ELF-1 (cell line): ENCODE results near the gene C19orf25.

Experiments
- DNase-seq: peaks from one replicate; pipeline ENCODE4 v3.0.0-alpha.2; 2016; ENCODE audit warnings: low read depth, low spot score

C19orf25 gene

GRCh38 chr19:1481893-1482360 is 2.9 kb upstream of the C19orf25 start:
- no peak for DNase-seq

- no peak for DNase-seq
These were observed 2.3 kb upstream of the C19orf25 start for GRCh38 chr19:1481224-1481892.

DNA sequence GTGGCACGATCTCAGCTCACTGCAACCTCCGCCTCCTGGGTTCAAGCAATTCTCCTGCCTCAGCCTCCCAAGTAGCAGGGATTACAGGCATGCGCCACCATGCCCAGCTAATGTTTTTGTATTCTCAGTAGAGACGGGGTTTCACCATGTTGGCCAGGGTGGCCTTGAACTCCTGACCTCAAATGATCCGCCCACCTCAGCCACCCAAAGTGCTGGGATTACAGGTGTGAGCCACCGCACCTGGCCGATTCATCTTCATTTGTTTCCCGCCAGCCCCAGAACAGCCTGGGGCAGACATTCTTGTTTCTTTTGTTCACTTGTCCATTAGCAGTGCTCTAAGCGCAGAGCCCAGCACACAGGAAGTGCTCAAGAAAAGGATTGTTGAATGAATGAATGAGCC is 2.0 kb downstream of the C19orf25 start:
- DNase-seq, result peak; percentile 81

- no peak for DNase-seq
These were observed 3.1 kb downstream of the C19orf25 start for GRCh38 chr19:1475751-1476437.

DNA sequence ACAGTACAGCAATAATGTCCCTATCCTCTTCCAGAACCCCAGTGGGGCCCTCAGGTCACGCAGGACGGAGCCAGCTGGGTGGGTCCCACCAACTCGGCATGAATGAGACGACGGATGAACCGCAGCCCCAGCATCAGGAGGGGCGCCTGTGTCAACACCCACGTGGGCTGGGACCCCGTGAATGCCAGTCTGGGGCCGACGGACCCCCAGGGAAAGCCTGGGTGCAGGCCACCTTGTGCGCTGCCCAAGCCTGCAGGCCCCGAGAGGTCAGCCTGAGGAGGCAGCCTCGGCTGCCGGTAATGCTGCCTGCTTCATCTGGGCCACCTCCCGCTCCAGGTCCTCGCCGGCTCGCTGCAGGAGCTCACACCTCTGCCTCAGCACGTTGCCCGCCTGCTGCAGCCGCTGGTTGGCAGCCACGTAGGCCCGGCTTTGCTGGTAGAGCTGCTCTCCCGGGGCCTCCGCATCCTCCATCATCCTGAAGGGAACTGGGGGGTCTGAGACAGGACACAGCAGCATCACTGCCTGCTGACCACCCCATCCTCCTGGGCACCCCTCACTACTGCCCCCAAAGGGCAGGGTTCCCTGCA is 4.2 kb downstream of the C19orf25 start:
- DNase-seq, result no peak

GRCh38 chr19:1474011-1474764 is 4.8 kb downstream of the C19orf25 start:
- no peak for DNase-seq

GRCh38 chr19:1473085-1473851 is 5.7 kb downstream of the C19orf25 start:
- no peak for DNase-seq

GRCh38 chr19:1472231-1473084 is 6.6 kb downstream of the C19orf25 start:
- DNase-seq, result no peak

GRCh38 chr19:1471515-1472160 is 7.4 kb downstream of the C19orf25 start:
- no peak for DNase-seq

DNA sequence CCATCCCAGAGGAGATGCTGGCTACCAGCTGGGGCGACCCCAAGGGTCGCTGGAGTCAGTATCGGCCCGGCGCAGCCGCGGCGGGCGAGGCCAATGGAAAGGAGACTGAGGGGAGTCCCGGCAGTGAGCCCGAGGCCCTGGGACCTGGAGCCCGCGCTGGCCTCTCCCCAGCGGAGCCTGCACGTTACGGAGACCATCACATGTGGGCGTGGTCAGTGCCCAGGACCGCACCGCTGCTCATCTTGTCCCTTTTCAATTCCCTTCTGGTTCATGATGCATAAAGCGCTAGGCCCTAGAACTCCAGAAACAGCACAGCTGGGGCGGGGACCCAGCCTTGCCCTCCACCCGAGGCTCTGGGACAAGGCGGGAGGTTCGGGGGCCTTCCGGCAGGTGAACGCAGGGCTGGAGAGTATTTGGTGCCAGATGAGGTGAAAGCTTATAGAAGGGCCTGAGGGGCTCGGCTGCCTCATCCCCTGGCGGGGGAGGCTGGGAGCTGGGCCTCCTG is 8.0 kb downstream of the C19orf25 start:
- peak; percentile 71 for DNase-seq

GRCh38 chr19:1470305-1471009 is 8.6 kb downstream of the C19orf25 start:
- DNase-seq, result peak; percentile 72

GRCh38 chr19:1470055-1470304 is 9.0 kb downstream of the C19orf25 start:
- no peak for DNase-seq

DNA sequence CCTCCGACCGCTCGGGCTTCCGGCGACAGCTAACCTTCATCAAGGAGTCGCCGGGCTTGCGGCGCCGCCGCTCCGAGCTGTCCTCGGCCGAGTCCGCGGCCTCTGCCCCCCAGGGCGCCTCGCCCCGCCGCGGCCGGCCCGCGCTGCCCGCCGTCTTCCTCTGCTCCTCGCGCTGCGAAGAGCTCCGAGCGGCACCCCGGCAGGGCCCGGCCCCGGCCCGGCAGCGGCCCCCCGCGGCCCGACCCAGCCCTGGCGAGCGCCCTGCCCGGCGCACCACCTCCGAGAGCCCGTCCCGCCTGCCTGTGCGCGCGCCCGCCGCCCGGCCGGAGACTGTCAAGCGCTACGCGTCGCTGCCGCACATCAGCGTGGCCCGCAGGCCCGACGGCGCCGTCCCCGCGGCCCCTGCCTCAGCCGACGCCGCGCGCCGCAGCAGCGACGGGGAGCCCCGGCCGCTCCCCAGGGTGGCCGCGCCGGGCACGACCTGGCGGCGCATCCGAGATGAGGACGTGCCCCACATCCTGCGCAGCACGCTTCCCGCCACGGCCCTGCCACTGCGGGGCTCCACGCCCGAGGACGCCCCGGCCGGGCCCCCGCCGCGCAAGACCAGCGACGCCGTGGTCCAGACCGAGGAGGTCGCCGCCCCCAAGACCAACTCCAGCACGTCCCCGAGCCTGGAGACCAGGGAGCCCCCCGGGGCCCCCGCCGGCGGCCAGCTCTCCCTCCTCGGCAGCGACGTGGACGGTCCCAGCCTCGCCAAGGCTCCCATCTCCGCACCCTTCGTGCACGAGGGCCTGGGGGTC is 9.6 kb downstream of the C19orf25 start:
- DNase-seq, result no peak

DNA sequence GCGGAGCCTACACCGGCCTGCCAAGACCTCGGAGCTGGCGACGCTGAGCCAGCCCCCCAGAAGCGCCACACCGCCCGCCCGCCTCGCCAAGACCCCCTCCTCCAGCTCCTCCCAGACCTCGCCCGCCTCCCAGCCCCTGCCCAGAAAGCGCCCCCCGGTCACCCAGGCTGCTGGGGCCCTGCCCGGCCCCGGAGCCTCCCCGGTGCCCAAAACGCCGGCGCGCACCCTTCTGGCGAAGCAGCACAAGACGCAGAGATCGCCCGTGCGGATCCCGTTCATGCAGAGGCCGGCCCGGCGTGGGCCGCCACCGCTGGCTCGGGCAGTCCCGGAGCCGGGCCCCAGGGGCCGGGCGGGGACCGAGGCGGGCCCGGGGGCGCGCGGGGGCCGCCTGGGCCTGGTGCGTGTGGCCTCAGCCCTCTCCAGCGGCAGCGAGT is 10.2 kb downstream of the C19orf25 start:
- no peak for DNase-seq

DNA sequence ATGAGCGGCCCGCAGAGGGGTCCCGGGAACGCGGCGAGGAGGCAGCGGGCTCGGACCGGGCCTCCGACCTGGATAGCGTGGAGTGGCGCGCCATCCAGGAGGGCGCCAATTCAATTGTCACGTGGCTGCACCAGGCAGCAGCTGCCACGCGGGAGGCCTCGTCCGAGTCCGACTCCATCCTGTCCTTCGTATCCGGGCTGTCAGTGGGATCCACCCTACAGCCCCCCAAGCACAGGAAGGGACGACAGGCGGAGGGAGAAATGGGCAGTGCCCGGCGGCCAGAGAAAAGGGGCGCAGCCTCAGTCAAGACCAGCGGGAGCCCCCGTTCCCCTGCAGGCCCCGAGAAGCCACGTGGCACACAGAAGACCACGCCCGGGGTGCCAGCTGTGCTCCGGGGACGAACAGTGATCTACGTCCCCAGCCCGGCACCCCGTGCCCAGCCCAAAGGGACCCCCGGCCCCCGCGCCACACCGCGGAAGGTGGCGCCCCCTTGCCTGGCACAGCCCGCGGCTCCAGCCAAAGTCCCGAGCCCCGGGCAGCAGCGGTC is 10.7 kb downstream of the C19orf25 start:
- no peak for DNase-seq

DNA sequence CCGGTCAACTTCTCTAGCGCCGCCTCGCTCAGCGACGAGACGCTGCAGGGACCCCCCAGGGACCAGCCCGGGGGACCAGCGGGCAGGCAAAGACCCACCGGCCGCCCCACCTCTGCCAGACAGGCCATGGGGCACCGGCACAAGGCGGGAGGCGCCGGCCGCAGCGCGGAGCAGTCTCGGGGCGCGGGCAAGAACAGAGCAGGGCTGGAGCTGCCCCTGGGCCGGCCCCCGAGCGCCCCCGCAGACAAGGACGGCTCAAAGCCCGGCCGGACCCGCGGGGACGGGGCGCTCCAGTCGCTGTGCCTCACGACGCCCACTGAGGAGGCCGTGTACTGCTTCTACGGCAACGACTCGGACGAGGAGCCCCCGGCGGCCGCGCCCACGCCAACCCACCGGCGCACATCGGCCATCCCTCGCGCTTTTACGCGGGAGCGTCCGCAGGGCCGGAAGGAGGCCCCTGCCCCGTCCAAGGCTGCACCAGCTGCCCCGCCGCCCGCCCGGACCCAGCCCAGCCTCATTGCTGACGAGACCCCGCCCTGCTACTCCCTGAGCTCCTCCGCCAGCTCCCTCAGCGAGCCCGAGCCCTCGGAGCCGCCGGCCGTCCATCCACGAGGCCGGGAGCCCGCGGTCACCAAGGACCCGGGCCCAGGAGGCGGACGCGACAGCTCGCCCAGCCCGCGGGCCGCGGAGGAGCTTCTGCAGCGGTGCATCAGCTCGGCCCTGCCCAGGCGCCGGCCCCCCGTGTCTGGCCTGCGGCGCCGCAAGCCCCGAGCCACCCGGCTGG is 11.3 kb downstream of the C19orf25 start:
- DNase-seq, result no peak

DNA sequence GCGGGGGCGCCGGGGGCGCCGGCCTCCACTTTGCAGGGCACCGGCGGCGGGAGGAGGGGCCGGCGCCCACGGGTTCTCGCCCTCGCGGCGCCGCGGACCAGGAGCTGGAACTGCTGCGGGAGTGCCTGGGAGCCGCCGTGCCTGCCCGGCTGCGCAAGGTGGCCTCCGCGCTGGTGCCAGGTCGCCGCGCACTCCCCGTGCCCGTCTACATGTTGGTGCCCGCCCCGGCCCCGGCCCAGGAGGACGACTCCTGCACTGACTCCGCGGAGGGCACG is 11.9 kb downstream of the C19orf25 start:
- no peak for DNase-seq
